Measurements from ENCODE around the gene GM2A. TPM values are rescaled to one million over a fixed set of nuclear protein-coding genes. Genes with fewer than 3 reads are reported as not detected.
A peak's percentile ranks its signal among the peaks of the same experiment; 100 is the strongest.

The GM2A gene
- total and polyA plus RNA-seq, 2 of the 13 experiments (the other 11 are each of a cell fraction or from before 2014, with no cell fraction given) = 14.6 to 29.6 TPM

DNA sequence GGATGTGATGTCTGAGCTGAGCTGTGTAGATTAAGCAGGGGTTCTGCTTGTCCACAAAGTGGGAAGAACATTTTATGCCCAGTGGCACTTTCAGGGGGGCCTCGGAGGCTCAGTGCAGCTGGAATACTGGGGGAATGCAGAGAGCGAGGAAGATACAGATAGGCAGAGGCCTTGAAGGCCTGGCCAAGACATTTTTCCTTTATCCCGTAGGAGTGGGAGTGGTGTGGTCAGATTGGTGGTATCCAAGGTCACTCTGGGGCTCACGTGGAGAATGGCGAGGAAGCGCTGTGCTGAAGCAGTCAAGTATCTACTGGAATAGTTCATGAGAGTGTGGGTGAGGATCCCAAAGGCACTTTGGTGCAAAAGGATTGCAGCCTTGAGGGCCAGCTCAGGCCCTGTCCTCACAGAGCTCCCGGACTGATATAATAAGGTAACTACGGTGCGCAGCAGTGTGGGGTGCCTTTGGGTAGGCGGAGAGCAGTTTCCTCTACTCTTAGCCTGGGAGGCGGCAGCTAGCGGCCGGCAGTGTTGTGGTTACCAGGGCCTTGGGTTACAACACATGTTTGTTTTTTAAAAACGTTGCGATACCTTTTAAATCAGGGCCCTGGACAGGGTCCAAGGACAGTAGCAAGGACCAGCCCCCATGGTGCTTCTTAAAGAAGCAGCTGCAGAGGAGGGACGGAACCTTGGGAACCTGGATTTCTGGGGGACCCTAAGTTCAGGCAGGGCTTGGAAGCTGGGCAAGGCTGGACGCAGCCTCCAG, 18.3 kb upstream of the GM2A start (continued):
- TF ChIP-seq, protein P1, sequence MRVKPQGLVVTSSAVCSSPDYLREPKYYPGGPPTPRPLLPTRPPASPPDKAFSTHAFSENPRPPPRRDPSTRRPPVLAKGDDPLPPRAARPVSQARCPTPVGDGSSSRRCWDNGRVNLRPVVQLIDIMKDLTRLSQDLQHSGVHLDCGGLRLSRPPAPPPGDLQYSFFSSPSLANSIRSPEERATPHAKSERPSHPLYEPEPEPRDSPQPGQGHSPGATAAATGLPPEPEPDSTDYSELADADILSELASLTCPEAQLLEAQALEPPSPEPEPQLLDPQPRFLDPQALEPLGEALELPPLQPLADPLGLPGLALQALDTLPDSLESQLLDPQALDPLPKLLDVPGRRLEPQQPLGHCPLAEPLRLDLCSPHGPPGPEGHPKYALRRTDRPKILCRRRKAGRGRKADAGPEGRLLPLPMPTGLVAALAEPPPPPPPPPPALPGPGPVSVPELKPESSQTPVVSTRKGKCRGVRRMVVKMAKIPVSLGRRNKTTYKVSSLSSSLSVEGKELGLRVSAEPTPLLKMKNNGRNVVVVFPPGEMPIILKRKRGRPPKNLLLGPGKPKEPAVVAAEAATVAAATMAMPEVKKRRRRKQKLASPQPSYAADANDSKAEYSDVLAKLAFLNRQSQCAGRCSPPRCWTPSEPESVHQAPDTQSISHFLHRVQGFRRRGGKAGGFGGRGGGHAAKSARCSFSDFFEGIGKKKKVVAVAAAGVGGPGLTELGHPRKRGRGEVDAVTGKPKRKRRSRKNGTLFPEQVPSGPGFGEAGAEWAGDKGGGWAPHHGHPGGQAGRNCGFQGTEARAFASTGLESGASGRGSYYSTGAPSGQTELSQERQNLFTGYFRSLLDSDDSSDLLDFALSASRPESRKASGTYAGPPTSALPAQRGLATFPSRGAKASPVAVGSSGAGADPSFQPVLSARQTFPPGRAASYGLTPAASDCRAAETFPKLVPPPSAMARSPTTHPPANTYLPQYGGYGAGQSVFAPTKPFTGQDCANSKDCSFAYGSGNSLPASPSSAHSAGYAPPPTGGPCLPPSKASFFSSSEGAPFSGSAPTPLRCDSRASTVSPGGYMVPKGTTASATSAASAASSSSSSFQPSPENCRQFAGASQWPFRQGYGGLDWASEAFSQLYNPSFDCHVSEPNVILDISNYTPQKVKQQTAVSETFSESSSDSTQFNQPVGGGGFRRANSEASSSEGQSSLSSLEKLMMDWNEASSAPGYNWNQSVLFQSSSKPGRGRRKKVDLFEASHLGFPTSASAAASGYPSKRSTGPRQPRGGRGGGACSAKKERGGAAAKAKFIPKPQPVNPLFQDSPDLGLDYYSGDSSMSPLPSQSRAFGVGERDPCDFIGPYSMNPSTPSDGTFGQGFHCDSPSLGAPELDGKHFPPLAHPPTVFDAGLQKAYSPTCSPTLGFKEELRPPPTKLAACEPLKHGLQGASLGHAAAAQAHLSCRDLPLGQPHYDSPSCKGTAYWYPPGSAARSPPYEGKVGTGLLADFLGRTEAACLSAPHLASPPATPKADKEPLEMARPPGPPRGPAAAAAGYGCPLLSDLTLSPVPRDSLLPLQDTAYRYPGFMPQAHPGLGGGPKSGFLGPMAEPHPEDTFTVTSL (CRISPR knock-in tag; IDR thresholded peaks at IDR 0.05; ENCODE audit: borderline replicate concordance) = peak; percentile 74; the same call in 1 of the 2 replicates
- peak; percentile 61; the same call in 1 of the 2 replicates for TF ChIP-seq YEATS2 (CRISPR knock-in tag; IDR thresholded peaks at IDR 0.05; ENCODE audit: borderline replicate concordance)
- TF ChIP-seq ZNF605 (CRISPR knock-in tag; IDR thresholded peaks at IDR 0.05) = 0 out of 2 replicates have a peak, but pooled peaks have one; percentile 16
- TF ChIP-seq, protein P2, sequence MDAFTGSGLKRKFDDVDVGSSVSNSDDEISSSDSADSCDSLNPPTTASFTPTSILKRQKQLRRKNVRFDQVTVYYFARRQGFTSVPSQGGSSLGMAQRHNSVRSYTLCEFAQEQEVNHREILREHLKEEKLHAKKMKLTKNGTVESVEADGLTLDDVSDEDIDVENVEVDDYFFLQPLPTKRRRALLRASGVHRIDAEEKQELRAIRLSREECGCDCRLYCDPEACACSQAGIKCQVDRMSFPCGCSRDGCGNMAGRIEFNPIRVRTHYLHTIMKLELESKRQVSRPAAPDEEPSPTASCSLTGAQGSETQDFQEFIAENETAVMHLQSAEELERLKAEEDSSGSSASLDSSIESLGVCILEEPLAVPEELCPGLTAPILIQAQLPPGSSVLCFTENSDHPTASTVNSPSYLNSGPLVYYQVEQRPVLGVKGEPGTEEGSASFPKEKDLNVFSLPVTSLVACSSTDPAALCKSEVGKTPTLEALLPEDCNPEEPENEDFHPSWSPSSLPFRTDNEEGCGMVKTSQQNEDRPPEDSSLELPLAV (CRISPR knock-in tag; conservative IDR thresholded peaks at IDR 0.05; ENCODE audit: low read depth) = no peak
- TF ChIP-seq, protein P3, sequence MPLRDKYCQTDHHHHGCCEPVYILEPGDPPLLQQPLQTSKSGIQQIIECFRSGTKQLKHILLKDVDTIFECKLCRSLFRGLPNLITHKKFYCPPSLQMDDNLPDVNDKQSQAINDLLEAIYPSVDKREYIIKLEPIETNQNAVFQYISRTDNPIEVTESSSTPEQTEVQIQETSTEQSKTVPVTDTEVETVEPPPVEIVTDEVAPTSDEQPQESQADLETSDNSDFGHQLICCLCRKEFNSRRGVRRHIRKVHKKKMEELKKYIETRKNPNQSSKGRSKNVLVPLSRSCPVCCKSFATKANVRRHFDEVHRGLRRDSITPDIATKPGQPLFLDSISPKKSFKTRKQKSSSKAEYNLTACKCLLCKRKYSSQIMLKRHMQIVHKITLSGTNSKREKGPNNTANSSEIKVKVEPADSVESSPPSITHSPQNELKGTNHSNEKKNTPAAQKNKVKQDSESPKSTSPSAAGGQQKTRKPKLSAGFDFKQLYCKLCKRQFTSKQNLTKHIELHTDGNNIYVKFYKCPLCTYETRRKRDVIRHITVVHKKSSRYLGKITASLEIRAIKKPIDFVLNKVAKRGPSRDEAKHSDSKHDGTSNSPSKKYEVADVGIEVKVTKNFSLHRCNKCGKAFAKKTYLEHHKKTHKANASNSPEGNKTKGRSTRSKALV (CRISPR knock-in tag; IDR thresholded peaks at IDR 0.05) = peak; percentile 88
- no peak for TF ChIP-seq ZNF468 (CRISPR knock-in tag; IDR thresholded peaks at IDR 0.05)
- TF ChIP-seq ZNF83 (CRISPR knock-in tag; IDR thresholded peaks at IDR 0.05; ENCODE audit: borderline replicate concordance) = no peak
- no peak for TF ChIP-seq IRX3 (CRISPR knock-in tag; IDR thresholded peaks at IDR 0.05; ENCODE audit: borderline replicate concordance, low read depth)
- TF ChIP-seq RARA (CRISPR knock-in tag; IDR thresholded peaks at IDR 0.05) = peak; percentile 46
- TF ChIP-seq ZNF10 (CRISPR knock-in tag; IDR thresholded peaks at IDR 0.05; ENCODE audit: borderline replicate concordance, low read depth) = no peak
- 0 out of 2 replicates have a peak, but pooled peaks have one; percentile 12 for TF ChIP-seq ZNF3 (CRISPR knock-in tag; IDR thresholded peaks at IDR 0.05)
- peak; percentile 34; the same call in 1 of the 2 replicates for TF ChIP-seq TARDBP (CRISPR knock-in tag; IDR thresholded peaks at IDR 0.05)
- peak; percentile 71 for TF ChIP-seq ZNF264 (CRISPR knock-in tag; IDR thresholded peaks at IDR 0.05)
- TF ChIP-seq CBX5 (CRISPR knock-in tag; IDR thresholded peaks at IDR 0.05; ENCODE audit: borderline replicate concordance) = peak; percentile 64; the same call in 1 of the 2 replicates
